ENCODE measurements around the gene GFRA4. TPM values are rescaled to one million over a fixed set of nuclear protein-coding genes. Genes with fewer than 3 reads are reported as not detected.

Gene GFRA4
- polyA plus RNA-seq, 2 of the 4 experiments (the other 2 are of a cell fraction) = not detected

DNA sequence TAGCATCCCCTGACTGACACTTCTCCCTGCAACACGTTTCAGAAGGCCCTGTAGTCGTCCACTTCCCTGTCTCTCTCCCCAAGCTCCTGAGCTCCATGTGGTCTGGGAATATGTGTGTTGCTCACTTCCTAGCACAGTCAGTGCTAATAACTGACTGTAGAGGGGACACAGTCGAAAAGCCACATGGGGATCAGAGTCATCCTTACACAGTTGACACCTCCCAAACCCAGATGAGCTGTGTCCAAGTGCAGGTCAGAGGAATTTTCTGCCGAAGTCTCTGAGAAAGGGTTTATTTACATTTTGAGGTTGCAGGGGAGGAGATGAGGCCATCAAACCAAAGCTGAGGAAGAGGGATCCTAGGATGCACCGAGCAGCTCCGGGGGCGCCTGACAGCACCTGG, 22.1 kb upstream of the GFRA4 start:
- DNase-seq (ENCODE audit: low read depth in 1 of 2, low spot score in 1 of 2) (no peak), FAIRE-seq (no peak), ATAC-seq (no peak)
- Histone ChIP-seq H3K9me3 (no peaks in the 10 kb centered on the region), H3K4me1 (peaks cover 12% of the 10 kb centered on the region; the same call in 2 of the 3 replicates), H3K4me3 (no peak overlapping the region), H3K4me2 (no peak overlapping the region), H3K27ac (no peak overlapping the region)
- ChIA-PET CTCF (interaction anchor here (1.3 to 61.5 kb wide), 4 partner anchors 5 to 52 kb away, joined by 4 to 2233 read pairs (median 187); partner anchors contain the start of genes ADAM33, ADISSP, HSPA12B and SIGLEC1), POLR2A (no interaction called here)
- TF ChIP-seq, protein P1, sequence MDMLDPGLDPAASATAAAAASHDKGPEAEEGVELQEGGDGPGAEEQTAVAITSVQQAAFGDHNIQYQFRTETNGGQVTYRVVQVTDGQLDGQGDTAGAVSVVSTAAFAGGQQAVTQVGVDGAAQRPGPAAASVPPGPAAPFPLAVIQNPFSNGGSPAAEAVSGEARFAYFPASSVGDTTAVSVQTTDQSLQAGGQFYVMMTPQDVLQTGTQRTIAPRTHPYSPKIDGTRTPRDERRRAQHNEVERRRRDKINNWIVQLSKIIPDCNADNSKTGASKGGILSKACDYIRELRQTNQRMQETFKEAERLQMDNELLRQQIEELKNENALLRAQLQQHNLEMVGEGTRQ (IDR thresholded peaks at IDR 0.05) = no peak
- TF ChIP-seq, protein P2, sequence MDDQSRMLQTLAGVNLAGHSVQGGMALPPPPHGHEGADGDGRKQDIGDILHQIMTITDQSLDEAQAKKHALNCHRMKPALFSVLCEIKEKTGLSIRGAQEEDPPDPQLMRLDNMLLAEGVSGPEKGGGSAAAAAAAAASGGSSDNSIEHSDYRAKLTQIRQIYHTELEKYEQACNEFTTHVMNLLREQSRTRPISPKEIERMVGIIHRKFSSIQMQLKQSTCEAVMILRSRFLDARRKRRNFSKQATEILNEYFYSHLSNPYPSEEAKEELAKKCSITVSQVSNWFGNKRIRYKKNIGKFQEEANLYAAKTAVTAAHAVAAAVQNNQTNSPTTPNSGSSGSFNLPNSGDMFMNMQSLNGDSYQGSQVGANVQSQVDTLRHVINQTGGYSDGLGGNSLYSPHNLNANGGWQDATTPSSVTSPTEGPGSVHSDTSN (IDR thresholded peaks at IDR 0.05) = no peak
- TF ChIP-seq PHF8 (IDR thresholded peaks at IDR 0.05; ENCODE audit: borderline replicate concordance, low read depth) (no peak), RFX5 (IDR thresholded peaks at IDR 0.05) (no peak), FOSL2 (IDR thresholded peaks at IDR 0.05) (no peak), FOSL2 (CRISPR knock-in tag; IDR thresholded peaks at IDR 0.05) (no peak), EHF (CRISPR knock-in tag; IDR thresholded peaks at IDR 0.05) (no peak), HOXA7 (CRISPR knock-in tag; IDR thresholded peaks at IDR 0.05) (no peak)
- TF ChIP-seq, protein P3, sequence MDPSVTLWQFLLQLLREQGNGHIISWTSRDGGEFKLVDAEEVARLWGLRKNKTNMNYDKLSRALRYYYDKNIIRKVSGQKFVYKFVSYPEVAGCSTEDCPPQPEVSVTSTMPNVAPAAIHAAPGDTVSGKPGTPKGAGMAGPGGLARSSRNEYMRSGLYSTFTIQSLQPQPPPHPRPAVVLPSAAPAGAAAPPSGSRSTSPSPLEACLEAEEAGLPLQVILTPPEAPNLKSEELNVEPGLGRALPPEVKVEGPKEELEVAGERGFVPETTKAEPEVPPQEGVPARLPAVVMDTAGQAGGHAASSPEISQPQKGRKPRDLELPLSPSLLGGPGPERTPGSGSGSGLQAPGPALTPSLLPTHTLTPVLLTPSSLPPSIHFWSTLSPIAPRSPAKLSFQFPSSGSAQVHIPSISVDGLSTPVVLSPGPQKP (IDR thresholded peaks at IDR 0.05; ENCODE audit: low read depth, low read length) = no peak
- 46% methylated on average over 7 of the region's 7 CpGs for WGBS (ENCODE audit: missing lambda C conversion rate)

DNA sequence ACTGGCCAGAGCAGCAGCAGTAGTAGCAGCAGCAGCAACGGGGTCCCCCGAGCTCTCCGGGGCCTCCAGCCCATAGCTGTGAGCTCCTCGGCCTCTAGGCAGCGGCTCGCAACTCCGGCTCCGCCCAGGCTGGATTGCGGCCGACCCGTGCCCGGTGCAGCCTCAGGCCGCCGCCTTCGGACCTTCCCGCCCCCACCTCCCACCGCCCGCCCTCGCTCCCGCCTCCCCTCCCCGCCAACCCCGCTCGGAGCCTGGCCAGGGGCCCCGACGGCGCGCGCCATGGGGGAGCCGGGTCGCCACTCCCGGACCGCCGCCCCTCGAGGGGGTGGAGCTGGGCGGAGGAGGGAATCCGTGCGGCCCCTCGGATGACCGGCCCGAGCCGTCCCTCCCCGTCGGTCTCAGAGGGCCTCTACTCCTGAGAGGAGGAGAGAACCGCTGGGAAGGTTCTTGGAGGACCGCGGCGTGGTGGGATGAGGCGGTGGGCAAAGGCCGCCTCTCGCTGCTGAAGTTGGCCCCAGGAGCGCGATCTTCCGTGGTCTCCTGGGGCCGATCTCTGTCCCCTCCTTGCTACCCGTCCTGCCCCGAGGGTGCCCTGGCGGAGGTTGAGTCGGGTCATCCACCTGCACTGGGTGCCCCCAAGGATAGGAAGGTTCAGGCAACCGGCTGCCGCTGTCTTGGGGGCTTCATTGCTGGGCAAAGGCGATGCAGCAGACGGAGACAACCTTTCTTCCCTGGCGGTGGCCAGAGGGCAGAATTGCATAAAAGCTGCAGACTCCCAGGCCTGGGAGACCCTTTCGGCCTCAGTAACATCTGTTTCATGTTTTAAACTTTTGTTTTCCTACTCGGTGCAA, 19.0 kb upstream of the GFRA4 start, which contains the start of gene ADAM33:
TSS of gene ADAM33 (minus strand) at position 80 of the 851 bp plus-strand sequence. CDS start at position 74, 6 bp downstream.
- Histone ChIP-seq H3K4me2 (peak within 1 kb of the TSS; percentile 48), H3K9me3 (no peaks in the 10 kb centered on the region), H3K27ac (peak within 1 kb of the TSS in 1 of 2 experiments; percentile 51; a peak in 2 of 6 replicates), H3K4me1 (peaks cover 14% of the 10 kb centered on the region; the same call in 2 of the 3 replicates), H3K4me3 (no peak within 1 kb of the TSS)
- WGBS (ENCODE audit: missing lambda C conversion rate) = 79% methylated on average over 37 of the region's 65 CpGs
- ChIA-PET CTCF (interaction anchor here (0.5 to 61.5 kb wide), 8 partner anchors 11 to 1406 kb away, joined by 3 to 2233 read pairs (median 4); partner anchors contain the start of genes ADISSP, HSPA12B, SIGLEC1 and SPEF1), POLR2A (no interaction called here)
- DNase-seq (ENCODE audit: low read depth in 1 of 2, low spot score in 1 of 2) (no peak), FAIRE-seq (no peak), ATAC-seq (no peak; a peak in 1 of 6 replicates)
- TF ChIP-seq POLR2AphosphoS2 (conservative IDR thresholded peaks at IDR 0.05; ENCODE audit: low read length) = no peak

DNA sequence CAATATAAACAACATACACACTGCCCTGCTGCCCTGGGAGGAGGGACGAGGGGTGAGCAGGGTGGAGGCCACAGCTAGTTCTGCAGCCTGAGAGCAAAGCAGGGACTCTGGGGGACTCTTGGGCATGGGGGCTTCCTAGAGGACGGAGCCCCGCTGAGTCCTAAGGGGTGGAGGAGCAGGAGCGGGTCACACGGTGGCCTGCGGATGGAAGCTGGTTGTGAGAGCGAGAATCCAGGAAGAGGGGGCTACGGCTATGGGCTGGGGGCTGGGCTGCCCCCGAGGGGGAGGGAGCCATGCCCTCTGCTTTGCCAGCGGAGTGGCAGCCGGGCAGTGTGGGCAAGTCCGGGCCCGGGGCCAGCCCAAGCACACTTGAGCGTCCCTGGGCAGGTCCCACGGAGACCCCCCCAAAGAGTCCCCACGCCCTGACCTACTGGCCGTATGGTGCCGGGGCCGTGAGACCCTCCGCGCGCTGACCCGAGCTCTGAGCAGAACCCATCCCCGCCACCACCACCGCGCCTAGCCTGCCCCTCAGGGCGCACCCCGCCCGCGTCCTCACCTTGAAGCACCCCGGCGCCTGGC, 18.2 kb upstream of the GFRA4 start:
- ChIA-PET POLR2A (no interaction called here), CTCF (interaction anchor here (0.6 to 61.5 kb wide), 6 partner anchors 11 to 343 kb away, joined by 3 to 2233 read pairs (median 4); partner anchors contain the start of genes ADISSP, HSPA12B, SIGLEC1 and SPEF1)
- H3K9me3 ChIP-seq = no peaks in the 10 kb centered on the region
- no peak for FAIRE-seq
- WGBS (ENCODE audit: missing lambda C conversion rate) = 82% methylated on average over 21 of the region's 32 CpGs
- H3K4me1 ChIP-seq = peaks cover 11% of the 10 kb centered on the region; the same call in 1 of the 3 replicates
- no peak for DNase-seq (ENCODE audit: low read depth in 1 of 2, low spot score in 1 of 2)
- H3K27ac ChIP-seq = no peak overlapping the region
- H3K4me3 ChIP-seq = no peak overlapping the region
- H3K4me2 ChIP-seq = peak overlapping the region; percentile 48
- ATAC-seq = no peak
- no peak for TF ChIP-seq ZC3H11A (IDR thresholded peaks at IDR 0.05)
- no peak for TF ChIP-seq FOXS1 (CRISPR knock-in tag; IDR thresholded peaks at IDR 0.05)
- TF ChIP-seq, protein P4, sequence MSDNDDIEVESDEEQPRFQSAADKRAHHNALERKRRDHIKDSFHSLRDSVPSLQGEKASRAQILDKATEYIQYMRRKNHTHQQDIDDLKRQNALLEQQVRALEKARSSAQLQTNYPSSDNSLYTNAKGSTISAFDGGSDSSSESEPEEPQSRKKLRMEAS (IDR thresholded peaks at IDR 0.05) = no peak
- TF ChIP-seq, protein P5, sequence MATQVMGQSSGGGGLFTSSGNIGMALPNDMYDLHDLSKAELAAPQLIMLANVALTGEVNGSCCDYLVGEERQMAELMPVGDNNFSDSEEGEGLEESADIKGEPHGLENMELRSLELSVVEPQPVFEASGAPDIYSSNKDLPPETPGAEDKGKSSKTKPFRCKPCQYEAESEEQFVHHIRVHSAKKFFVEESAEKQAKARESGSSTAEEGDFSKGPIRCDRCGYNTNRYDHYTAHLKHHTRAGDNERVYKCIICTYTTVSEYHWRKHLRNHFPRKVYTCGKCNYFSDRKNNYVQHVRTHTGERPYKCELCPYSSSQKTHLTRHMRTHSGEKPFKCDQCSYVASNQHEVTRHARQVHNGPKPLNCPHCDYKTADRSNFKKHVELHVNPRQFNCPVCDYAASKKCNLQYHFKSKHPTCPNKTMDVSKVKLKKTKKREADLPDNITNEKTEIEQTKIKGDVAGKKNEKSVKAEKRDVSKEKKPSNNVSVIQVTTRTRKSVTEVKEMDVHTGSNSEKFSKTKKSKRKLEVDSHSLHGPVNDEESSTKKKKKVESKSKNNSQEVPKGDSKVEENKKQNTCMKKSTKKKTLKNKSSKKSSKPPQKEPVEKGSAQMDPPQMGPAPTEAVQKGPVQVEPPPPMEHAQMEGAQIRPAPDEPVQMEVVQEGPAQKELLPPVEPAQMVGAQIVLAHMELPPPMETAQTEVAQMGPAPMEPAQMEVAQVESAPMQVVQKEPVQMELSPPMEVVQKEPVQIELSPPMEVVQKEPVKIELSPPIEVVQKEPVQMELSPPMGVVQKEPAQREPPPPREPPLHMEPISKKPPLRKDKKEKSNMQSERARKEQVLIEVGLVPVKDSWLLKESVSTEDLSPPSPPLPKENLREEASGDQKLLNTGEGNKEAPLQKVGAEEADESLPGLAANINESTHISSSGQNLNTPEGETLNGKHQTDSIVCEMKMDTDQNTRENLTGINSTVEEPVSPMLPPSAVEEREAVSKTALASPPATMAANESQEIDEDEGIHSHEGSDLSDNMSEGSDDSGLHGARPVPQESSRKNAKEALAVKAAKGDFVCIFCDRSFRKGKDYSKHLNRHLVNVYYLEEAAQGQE (IDR thresholded peaks at IDR 0.05) = no peak
- TF ChIP-seq MYC (IDR thresholded peaks at IDR 0.05; ENCODE audit: borderline replicate concordance, low read length) = no peak
- TF ChIP-seq POLR2AphosphoS2 (conservative IDR thresholded peaks at IDR 0.05; ENCODE audit: low read length) = no peak
- TF ChIP-seq, protein P3 (IDR thresholded peaks at IDR 0.05; ENCODE audit: low read depth, low read length) = no peak
- no peak for TF ChIP-seq HDAC2 (IDR thresholded peaks at IDR 0.05)
- TF ChIP-seq EHMT2 (IDR thresholded peaks at IDR 0.05; ENCODE audit: low read depth) = no peak
- TF ChIP-seq CEBPB (IDR thresholded peaks at IDR 0.05) = no peak
- TF ChIP-seq, protein P6, sequence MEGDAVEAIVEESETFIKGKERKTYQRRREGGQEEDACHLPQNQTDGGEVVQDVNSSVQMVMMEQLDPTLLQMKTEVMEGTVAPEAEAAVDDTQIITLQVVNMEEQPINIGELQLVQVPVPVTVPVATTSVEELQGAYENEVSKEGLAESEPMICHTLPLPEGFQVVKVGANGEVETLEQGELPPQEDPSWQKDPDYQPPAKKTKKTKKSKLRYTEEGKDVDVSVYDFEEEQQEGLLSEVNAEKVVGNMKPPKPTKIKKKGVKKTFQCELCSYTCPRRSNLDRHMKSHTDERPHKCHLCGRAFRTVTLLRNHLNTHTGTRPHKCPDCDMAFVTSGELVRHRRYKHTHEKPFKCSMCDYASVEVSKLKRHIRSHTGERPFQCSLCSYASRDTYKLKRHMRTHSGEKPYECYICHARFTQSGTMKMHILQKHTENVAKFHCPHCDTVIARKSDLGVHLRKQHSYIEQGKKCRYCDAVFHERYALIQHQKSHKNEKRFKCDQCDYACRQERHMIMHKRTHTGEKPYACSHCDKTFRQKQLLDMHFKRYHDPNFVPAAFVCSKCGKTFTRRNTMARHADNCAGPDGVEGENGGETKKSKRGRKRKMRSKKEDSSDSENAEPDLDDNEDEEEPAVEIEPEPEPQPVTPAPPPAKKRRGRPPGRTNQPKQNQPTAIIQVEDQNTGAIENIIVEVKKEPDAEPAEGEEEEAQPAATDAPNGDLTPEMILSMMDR (IDR thresholded peaks at IDR 0.05) = no peak
- TF ChIP-seq SREBF2 (IDR thresholded peaks at IDR 0.05) = no peak
